ENCODE measurements around the gene DHFR2.
A peak's percentile ranks its signal among the peaks of the same experiment; 100 is the strongest.
"Not testable (repeated sequence)": the region's sequence is repeated elsewhere in the genome, so short reads cannot be mapped to it uniquely, and the experiment has no call there.

Gene DHFR2

GRCh38 chr3:94065122-94065521, 2.4 kb upstream of the DHFR2 start:
- no peak for DNase-seq

GRCh38 chr3:94064243-94064860, 1.6 kb upstream of the DHFR2 start:
- peak; percentile 29 to 50 for DNase-seq

GRCh38 chr3:94063496-94064119, 892 bp upstream of the DHFR2 start:
- DNase-seq: peak; percentile 2 to 8

- DNase-seq: no peak
Observed at GRCh38 chr3:94061297-94061696, 1.4 kb downstream of the DHFR2 start.

GRCh38 chr3:94050546-94050945, 12.2 kb downstream of the DHFR2 start:
- DNase-seq: no peak

- no peak for DNase-seq
Observed at GRCh38 chr3:94049267-94049666, 13.4 kb downstream of the DHFR2 start.

GRCh38 chr3:94046533-94046932, 16.2 kb downstream of the DHFR2 start:
- DNase-seq: no peak

GRCh38 chr3:94044100-94044936, 18.4 kb downstream of the DHFR2 start:
- not testable (repeated sequence) for DNase-seq

- DNase-seq: no peak
Observed at GRCh38 chr3:94043285-94043684, 19.4 kb downstream of the DHFR2 start.

GRCh38 chr3:94036909-94037507, 25.7 kb downstream of the DHFR2 start:
- DNase-seq: peak; percentile 18 to 38

- DNase-seq: no peak
Observed at GRCh38 chr3:94028093-94028837, 34.5 kb downstream of the DHFR2 start, which contains the start of gene STX19. Gene STX19, minus strand, starts transcription at chr3:94028597. Its CDS starts 13,328 bp downstream, at chr3:94015269.

- no peak for DNase-seq
Observed at GRCh38 chr3:94026623-94027022, 36.1 kb downstream of the DHFR2 start.

GRCh38 chr3:94024385-94024784, 38.3 kb downstream of the DHFR2 start:
- DNase-seq: no peak

GRCh38 chr3:94020293-94020692, 42.4 kb downstream of the DHFR2 start:
- no peak for DNase-seq

- DNase-seq: no peak
Observed at GRCh38 chr3:94019659-94020058, 43.1 kb downstream of the DHFR2 start.

- DNase-seq: no peak
Observed at GRCh38 chr3:94015025-94015424, 47.7 kb downstream of the DHFR2 start.

GRCh38 chr3:94012185-94012584, 50.5 kb downstream of the DHFR2 start:
- no peak for DNase-seq

GRCh38 chr3:94011233-94011711, 51.4 kb downstream of the DHFR2 start:
- peak; percentile 36 to 40 for DNase-seq

GRCh38 chr3:94009608-94010007, 53.1 kb downstream of the DHFR2 start:
- no peak for DNase-seq

- DNase-seq: no peak
Observed at GRCh38 chr3:94008253-94008652, 54.5 kb downstream of the DHFR2 start.

All from inflammatory macrophage (primary cell).